OCI-LY1 (cell line): ENCODE results near the gene HDAC11.

Source experiments
- H2AFZ ChIP-seq: fragments of 200-600 bp; sonication (generic), shearing (Covaris generic); 2 replicates; pipeline ENCODE4 v1.6.0; 2014; ENCODE audit warnings: antibody characterized with exemption, mild to moderate bottlenecking, low read length
- H3F3A ChIP-seq: fragments of 200-600 bp; sonication (generic), shearing (Covaris generic); 2 replicates; pipeline ENCODE4 v1.6.0; 2014; ENCODE audit warnings: mild to moderate bottlenecking, antibody characterized with exemption, low read length, moderate library complexity; ENCODE audit not compliant: insufficient read depth
- H3K27ac ChIP-seq: fragments of 200-600 bp; sonication (generic); 2 replicates; pipeline ENCODE4 v1.5.1; 2014; ENCODE audit warnings: low read length, mixed run types, mild to moderate bottlenecking, low read depth; ENCODE audit not compliant: poor library complexity, severe bottlenecking
- H3K27me3 ChIP-seq: fragments of 200-600 bp; sonication (generic); 2 replicates; pipeline ENCODE4 v1.6.0; 2014; ENCODE audit warnings: antibody characterized with exemption, mild to moderate bottlenecking, low read length, moderate library complexity; ENCODE audit not compliant: insufficient read depth
- H3K36me3 ChIP-seq: fragments of 200-600 bp; sonication (generic); 2 replicates; pipeline ENCODE4 v1.6.1; 2014; ENCODE audit warnings: mild to moderate bottlenecking, antibody characterized with exemption, low read length, moderate library complexity, mixed read lengths; ENCODE audit not compliant: insufficient read depth
- H3K4me1 ChIP-seq: fragments of 200-600 bp; sonication (generic); 2 replicates; pipeline ENCODE4 v1.5.1; 2014; ENCODE audit warnings: mild to moderate bottlenecking, low read length, moderate library complexity; ENCODE audit not compliant: insufficient read depth, severe bottlenecking
- H3K4me2 ChIP-seq: fragments of 200-600 bp; sonication (generic), shearing (Covaris generic); 2 replicates; pipeline ENCODE4 v1.6.1; 2014; ENCODE audit warnings: low read length
- H3K4me3 ChIP-seq: fragments of 200-600 bp; sonication (generic); 2 replicates; pipeline ENCODE4 v1.5.1; 2014; ENCODE audit warnings: low read length, low read depth, mild to moderate bottlenecking, mixed read lengths; ENCODE audit not compliant: poor library complexity, severe bottlenecking
- H3K79me2 ChIP-seq: fragments of 200-600 bp; shearing (Covaris generic); 2 replicates; pipeline ENCODE4 v1.6.1; 2016; ENCODE audit warnings: mixed run types, low read length, mixed read lengths; ENCODE audit not compliant: insufficient read depth
- H3K9ac ChIP-seq: fragments of 200-600 bp; sonication (generic), shearing (Covaris generic); 2 replicates; pipeline ENCODE4 v1.6.1; 2014; ENCODE audit warnings: mild to moderate bottlenecking, low read length, mixed read lengths
- H3K9me2 ChIP-seq: fragments of 200-600 bp; sonication (generic), shearing (Covaris generic); 2 replicates; pipeline ENCODE4 v1.6.1; 2014; ENCODE audit warnings: low read depth, mild to moderate bottlenecking, low read length, mixed read lengths
- H3K9me3 ChIP-seq: fragments of 200-600 bp; shearing (Covaris generic); 2 replicates; pipeline ENCODE4 v1.6.1; 2014; ENCODE audit warnings: low read length, mixed read lengths
- H4K20me1 ChIP-seq: fragments of 200-600 bp; sonication (generic), shearing (Covaris generic); 2 replicates; pipeline ENCODE4 v1.6.0; 2016; ENCODE audit warnings: mild to moderate bottlenecking, low read length; ENCODE audit not compliant: insufficient read depth
- EZH2 ChIP-seq: fragments of 200-600 bp; sonication (generic), shearing (Covaris generic); IDR thresholded peaks from 2 replicates; pipeline ENCODE4 v1.8.0; 2017; ENCODE audit warnings: borderline replicate concordance, mixed run types, mild to moderate bottlenecking, antibody characterized with exemption, low read length, moderate library complexity, mixed read lengths
- TF ChIP-seq, protein P1 (sequence below): fragments of 200-600 bp; sonication (generic), shearing (Covaris generic); IDR thresholded peaks from 2 replicates; pipeline ENCODE4 v1.5.1; 2017; ENCODE audit warnings: mild to moderate bottlenecking, antibody characterized with exemption, low read length, moderate library complexity, mixed read lengths

Gene HDAC11

DNA sequence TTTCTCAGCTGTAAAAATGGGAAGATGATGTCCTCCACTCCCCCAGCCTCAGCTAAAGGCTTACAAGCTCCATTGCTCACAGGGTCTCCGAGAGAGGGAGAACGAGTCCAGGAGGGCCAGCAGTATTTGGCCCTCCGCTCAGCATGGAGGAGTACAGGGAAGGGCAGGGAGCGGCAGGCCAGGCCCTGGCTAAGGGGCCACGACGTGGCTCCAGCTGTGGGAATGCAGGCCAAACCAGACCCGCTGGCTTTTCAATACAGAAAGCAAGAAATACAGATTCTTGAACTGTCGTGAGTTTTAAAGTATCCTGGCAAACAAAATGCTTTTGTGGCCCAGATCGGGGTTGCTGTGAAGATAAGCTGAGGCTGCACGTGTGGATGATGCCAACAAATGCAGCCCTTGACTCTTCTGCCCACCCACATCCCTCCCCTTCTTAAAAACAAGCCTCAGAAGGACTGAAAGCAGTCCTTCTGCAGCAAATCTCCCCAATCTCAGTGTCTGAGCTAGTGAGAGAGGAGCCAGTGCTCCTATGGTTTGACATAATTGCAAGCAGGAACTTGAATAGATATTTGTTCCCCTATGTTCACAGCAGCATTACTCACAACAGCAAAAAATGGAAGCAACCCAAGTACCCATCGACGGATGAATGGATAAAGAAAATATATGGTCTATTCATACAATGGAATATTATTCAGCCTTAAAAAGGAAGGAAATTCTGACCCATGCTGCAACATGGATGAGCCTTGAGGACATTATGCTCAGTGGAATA lies 50.3 kb downstream of the HDAC11 start:
- Histone ChIP-seq H3K79me2 (no peaks in the 10 kb centered on the region), H2AFZ (no peak overlapping the region), H3K9ac (no peak overlapping the region), H3F3A (no peaks in the 10 kb centered on the region), H3K9me2 (no peaks in the 10 kb centered on the region), H3K4me1 (no peaks in the 10 kb centered on the region), H3K27me3 (peaks cover 4% of the 10 kb centered on the region; the same call in 1 of the 2 replicates), H3K4me3 (no peak overlapping the region), H3K27ac (no peak overlapping the region), H3K9me3 (no peaks in the 10 kb centered on the region), H3K36me3 (no peaks in the 10 kb centered on the region), H4K20me1 (no peaks in the 10 kb centered on the region), H3K4me2 (no peak overlapping the region)
- TF ChIP-seq, protein P1, sequence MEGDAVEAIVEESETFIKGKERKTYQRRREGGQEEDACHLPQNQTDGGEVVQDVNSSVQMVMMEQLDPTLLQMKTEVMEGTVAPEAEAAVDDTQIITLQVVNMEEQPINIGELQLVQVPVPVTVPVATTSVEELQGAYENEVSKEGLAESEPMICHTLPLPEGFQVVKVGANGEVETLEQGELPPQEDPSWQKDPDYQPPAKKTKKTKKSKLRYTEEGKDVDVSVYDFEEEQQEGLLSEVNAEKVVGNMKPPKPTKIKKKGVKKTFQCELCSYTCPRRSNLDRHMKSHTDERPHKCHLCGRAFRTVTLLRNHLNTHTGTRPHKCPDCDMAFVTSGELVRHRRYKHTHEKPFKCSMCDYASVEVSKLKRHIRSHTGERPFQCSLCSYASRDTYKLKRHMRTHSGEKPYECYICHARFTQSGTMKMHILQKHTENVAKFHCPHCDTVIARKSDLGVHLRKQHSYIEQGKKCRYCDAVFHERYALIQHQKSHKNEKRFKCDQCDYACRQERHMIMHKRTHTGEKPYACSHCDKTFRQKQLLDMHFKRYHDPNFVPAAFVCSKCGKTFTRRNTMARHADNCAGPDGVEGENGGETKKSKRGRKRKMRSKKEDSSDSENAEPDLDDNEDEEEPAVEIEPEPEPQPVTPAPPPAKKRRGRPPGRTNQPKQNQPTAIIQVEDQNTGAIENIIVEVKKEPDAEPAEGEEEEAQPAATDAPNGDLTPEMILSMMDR: no peak

GRCh38 chr3:13532085-13532484 lies 52.0 kb downstream of the HDAC11 start:
- Histone ChIP-seq H3K79me2 (no peaks in the 10 kb centered on the region), H2AFZ (no peak overlapping the region), H3K36me3 (no peaks in the 10 kb centered on the region), H3K27me3 (peaks cover 4% of the 10 kb centered on the region; the same call in 1 of the 2 replicates), H3K4me2 (no peak overlapping the region), H3K9me3 (no peaks in the 10 kb centered on the region), H3K9me2 (no peaks in the 10 kb centered on the region), H3F3A (no peaks in the 10 kb centered on the region), H3K4me1 (no peaks in the 10 kb centered on the region), H3K4me3 (no peak overlapping the region), H4K20me1 (no peaks in the 10 kb centered on the region), H3K27ac (no peak overlapping the region), H3K9ac (no peak overlapping the region)
- TF ChIP-seq EZH2: no peak
- TF ChIP-seq, protein P1: no peak

- no peaks in the 10 kb centered on the region for H3K9me2 ChIP-seq
- peaks cover 4% of the 10 kb centered on the region; the same call in 1 of the 2 replicates for H3K27me3 ChIP-seq
- H3K27ac ChIP-seq: no peak overlapping the region
- no peak overlapping the region for H3K9ac ChIP-seq
- no peaks in the 10 kb centered on the region for H4K20me1 ChIP-seq
- no peak overlapping the region for H3K4me3 ChIP-seq
- TF ChIP-seq, protein P1: no peak
- no peak for TF ChIP-seq EZH2
- H3K79me2 ChIP-seq: no peaks in the 10 kb centered on the region
- no peak overlapping the region for H2AFZ ChIP-seq
- no peaks in the 10 kb centered on the region for H3K36me3 ChIP-seq
- H3K4me2 ChIP-seq: no peak overlapping the region
- H3K4me1 ChIP-seq: no peaks in the 10 kb centered on the region
- H3K9me3 ChIP-seq: no peaks in the 10 kb centered on the region
- no peaks in the 10 kb centered on the region for H3F3A ChIP-seq
These were observed 52.5 kb downstream of the HDAC11 start for GRCh38 chr3:13532631-13533030.
